Measurements from ENCODE around the gene NOD1.

NOD1 gene

DNA sequence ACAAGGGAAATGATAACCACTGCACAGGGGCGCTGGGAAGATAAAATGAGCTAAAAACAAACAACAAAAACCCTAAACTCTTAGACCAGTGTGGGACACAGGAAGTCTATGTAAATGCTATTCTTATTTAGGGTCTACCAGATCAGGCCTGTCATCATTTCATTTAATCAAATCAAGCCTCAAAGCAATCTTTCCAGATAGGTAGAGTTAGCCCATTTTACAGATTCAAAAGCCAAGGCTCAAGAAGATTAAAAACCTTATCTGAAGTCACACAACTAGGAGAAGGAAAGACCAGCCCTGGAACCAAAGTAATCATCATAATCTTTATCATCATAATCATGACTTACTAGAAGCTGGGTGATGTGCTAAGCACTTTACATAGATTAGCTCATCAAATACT lies 4.7 kb downstream of the NOD1 start:
- no peak for DNase-seq (ENCODE audit: low read depth in 2 of 2)
- TF ChIP-seq, protein P1, sequence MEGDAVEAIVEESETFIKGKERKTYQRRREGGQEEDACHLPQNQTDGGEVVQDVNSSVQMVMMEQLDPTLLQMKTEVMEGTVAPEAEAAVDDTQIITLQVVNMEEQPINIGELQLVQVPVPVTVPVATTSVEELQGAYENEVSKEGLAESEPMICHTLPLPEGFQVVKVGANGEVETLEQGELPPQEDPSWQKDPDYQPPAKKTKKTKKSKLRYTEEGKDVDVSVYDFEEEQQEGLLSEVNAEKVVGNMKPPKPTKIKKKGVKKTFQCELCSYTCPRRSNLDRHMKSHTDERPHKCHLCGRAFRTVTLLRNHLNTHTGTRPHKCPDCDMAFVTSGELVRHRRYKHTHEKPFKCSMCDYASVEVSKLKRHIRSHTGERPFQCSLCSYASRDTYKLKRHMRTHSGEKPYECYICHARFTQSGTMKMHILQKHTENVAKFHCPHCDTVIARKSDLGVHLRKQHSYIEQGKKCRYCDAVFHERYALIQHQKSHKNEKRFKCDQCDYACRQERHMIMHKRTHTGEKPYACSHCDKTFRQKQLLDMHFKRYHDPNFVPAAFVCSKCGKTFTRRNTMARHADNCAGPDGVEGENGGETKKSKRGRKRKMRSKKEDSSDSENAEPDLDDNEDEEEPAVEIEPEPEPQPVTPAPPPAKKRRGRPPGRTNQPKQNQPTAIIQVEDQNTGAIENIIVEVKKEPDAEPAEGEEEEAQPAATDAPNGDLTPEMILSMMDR (IDR thresholded peaks at IDR 0.05; ENCODE audit: low read depth, low read length), result no peak
- no peak overlapping the region for H3K4me3 ChIP-seq (replicated peaks in 1 of 2; ENCODE audit: low read depth in 2 of 2, low read length in 2 of 2)

DNA sequence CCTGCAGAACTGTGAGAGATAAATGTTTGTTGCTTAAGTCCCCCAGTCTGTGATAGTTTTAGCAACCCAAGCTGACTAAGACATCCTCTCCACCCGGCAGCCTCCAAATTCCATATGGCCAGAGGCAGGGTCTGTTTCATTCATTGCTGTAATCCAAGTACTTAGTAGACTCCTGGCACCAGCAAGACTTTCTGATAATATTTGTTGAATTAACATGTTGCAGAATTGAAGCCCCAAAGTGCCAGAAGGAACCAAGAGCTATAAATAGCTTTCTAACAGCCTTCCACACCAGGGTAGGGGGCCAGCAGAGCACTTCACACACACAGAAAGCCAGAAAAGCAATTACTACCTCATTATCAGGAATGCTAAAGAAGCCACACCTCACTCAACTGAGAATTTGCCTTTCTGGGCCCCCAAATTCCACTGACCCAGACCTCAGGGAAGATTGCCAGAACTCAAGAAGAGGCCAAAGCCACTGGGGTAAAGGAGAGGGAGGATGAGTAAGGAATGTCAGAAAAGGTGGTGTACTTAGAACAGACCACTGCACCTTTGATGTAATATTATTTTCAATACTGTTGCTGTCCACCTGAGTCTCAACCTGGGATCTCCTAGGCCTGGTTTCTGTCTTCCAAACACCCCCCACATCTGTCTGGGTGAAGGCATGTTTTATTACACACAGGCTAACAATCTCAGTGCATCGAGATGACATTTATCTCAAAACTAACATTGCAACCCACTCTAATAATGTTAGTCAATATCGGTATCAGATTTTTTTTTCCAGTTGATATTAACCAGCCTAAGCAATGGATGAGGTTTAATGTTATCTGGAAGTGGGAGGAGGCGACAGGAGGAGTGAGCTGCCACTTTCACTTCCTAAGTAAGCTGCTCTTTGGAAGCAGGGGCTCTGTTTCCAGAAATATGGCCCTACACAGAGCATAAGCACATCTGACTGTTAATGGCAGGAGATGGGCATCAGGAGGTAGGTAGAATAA lies 5.5 kb downstream of the NOD1 start:
- H3K4me3 ChIP-seq (replicated peaks in 1 of 2; ENCODE audit: low read depth in 2 of 2, low read length in 2 of 2), result no peak overlapping the region
- peak; percentile 87 to 95 for DNase-seq (ENCODE audit: low read depth in 2 of 2)
- TF ChIP-seq, protein P1 (IDR thresholded peaks at IDR 0.05; ENCODE audit: low read depth, low read length), result no peak

DNA sequence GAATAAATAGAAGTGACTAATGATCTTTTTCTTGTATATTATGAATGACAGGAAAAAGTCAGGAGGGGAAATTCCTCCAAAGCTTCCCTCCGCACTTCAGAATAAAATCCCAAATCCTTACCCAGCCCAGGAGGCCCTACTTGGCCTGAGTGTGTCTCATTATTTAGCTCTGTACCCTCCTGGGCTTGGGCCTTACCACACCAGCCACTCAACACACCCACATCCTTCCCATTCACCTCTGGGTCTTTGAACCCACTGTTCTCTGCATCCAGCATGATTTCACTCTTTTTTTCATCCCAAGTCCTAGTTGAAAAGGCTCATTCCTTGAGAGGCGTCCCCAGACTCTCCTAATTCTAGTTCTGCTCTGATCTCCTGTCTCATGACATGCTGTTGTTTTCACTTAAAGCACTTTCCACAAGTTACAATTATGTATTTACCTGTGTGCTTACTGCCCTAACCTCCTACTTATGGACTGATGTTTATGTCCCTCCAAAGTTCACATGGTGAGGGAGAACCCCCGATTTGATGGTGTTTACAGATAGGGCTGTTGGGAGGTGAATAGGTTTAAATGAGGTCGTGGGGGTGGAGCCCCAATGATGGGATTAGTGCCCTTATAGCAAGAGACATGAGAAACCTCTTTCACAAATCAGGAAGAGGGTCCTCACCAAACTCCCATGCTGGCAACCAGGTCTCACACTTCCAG lies 6.4 kb downstream of the NOD1 start:
- TF ChIP-seq, protein P1 (IDR thresholded peaks at IDR 0.05; ENCODE audit: low read depth, low read length), result no peak
- no peak for DNase-seq (ENCODE audit: low read depth in 2 of 2)
- no peak overlapping the region for H3K4me3 ChIP-seq (replicated peaks in 1 of 2; ENCODE audit: low read depth in 2 of 2, low read length in 2 of 2)

DNA sequence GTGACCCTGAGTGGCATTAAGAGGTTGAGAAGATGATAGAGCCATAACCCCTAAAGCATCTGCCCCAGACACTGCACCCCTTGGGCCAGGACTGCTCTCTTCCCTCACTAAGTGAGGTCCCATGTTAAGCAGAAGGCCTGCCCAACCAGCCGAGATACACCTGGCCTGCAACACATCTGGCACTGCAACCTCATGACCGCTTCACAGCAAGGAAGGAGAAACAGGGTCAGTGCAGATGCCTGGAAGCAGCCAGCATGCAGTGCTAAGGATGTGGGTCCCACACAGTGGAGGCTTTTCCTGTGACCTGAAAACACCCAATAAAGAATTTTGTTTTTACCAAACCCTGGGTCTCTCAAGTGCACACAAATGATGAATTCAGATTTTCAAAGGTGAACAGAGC lies 7.4 kb downstream of the NOD1 start:
- H3K4me3 ChIP-seq (replicated peaks in 1 of 2; ENCODE audit: low read depth in 2 of 2, low read length in 2 of 2), result no peak overlapping the region
- TF ChIP-seq, protein P1 (IDR thresholded peaks at IDR 0.05; ENCODE audit: low read depth, low read length), result no peak
- DNase-seq (ENCODE audit: low read depth in 2 of 2), result no peak

DNA sequence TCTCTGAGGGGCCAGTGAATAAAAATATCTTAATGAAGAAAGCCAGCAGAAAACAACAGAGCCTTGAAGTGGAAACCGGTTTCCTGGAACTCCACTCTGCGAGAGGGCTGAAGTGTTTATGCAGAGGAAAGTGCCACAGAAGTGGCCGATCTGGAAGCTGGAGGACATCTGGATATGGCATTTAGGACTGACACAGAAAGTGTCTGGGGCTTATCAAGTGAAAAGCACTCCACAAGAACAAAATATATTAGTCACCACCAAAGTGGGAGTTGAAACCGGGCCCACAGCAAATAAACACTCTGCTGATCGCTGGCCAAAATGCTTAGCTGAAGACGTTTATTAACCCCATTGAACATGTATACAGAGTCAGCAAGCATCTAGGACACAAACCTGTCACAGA lies 7.8 kb downstream of the NOD1 start:
- H3K4me3 ChIP-seq (replicated peaks in 1 of 2; ENCODE audit: low read depth in 2 of 2, low read length in 2 of 2), result no peak overlapping the region
- TF ChIP-seq, protein P1 (IDR thresholded peaks at IDR 0.05; ENCODE audit: low read depth, low read length), result no peak
- peak; percentile 81 to 93 for DNase-seq (ENCODE audit: low read depth in 2 of 2)

DNA sequence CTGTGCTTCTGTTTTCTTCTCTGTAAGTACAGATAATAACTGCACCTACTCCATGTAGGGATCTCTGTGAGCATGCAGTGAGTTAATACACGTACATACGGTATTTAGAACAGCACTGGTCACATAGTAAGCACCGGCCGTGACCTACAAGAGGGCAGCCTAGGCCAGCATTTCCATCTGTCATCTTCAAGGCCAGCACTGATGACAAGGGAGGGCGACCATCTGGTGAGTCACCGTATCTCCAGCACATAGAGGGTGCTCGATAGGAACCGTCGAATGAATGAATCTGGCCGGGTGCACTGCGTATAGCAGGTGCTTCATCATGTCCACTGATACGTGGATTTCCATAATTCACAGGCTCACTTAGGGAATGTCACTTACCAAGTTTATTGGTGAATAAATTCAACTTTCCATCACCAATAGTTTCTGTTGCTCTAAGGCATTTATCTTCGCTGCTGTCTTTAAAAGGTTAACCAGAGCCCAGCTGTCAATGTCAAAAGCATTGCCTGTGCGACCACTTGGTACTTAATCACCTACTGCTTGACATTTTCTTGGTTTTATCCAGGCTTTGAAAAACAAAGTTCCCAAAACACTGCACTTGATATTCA lies 8.3 kb downstream of the NOD1 start:
- TF ChIP-seq, protein P1 (IDR thresholded peaks at IDR 0.05; ENCODE audit: low read depth, low read length), result no peak
- peak; percentile 61 to 64 for DNase-seq (ENCODE audit: low read depth in 2 of 2)
- H3K4me3 ChIP-seq (replicated peaks in 1 of 2; ENCODE audit: low read depth in 2 of 2, low read length in 2 of 2), result no peak overlapping the region
